Loucy (cell line): ENCODE data around the gene GNPTG.

Source experiments
- H2AFZ ChIP-seq: fragments of 200-600 bp; sonication (generic); 2 replicates; pipeline ENCODE4 v1.6.0; 2016; ENCODE audit warnings: antibody characterized with exemption, mild to moderate bottlenecking, low read length, moderate library complexity
- H3F3A ChIP-seq: fragments of 200-600 bp; 2 replicates; pipeline ENCODE4 v1.6.0; 2016; ENCODE audit warnings: antibody characterized with exemption, low read depth, mild to moderate bottlenecking
- H3K27me3 ChIP-seq: fragments of 200-600 bp; sonication (generic); 2 replicates; pipeline ENCODE4 v1.6.1; 2014; ENCODE audit warnings: low read length, mild to moderate bottlenecking; ENCODE audit not compliant: insufficient read depth, poor library complexity, severe bottlenecking
- H3K36me3 ChIP-seq: fragments of 200-600 bp; sonication (generic); 2 replicates; pipeline ENCODE4 v1.6.1; 2016; ENCODE audit warnings: low read length; ENCODE audit not compliant: insufficient read depth
- H3K4me1 ChIP-seq: fragments of 200-600 bp; sonication (generic); 2 replicates; pipeline ENCODE4 v1.5.1; 2014; ENCODE audit warnings: low read length, mild to moderate bottlenecking; ENCODE audit not compliant: insufficient read depth, poor library complexity, severe bottlenecking
- H3K4me2 ChIP-seq: fragments of 200-600 bp; sonication (generic); 2 replicates; pipeline ENCODE4 v1.6.0; 2014; ENCODE audit warnings: antibody characterized with exemption, low read length, low read depth, mild to moderate bottlenecking; ENCODE audit not compliant: poor library complexity, severe bottlenecking
- H3K4me3 ChIP-seq: fragments of 200-600 bp; sonication (generic); 2 replicates; pipeline ENCODE4 v1.5.1; 2014; ENCODE audit warnings: low read length, mild to moderate bottlenecking, mixed read lengths; ENCODE audit not compliant: poor library complexity, severe bottlenecking
- H3K79me2 ChIP-seq: fragments of 200-600 bp; sonication (generic); 2 replicates; pipeline ENCODE4 v1.6.1; 2014; ENCODE audit warnings: low read length; ENCODE audit not compliant: insufficient read depth
- H3K9ac ChIP-seq: fragments of 200-600 bp; sonication (generic); 2 replicates; pipeline ENCODE4 v1.6.0; 2014; ENCODE audit warnings: mild to moderate bottlenecking, low read depth, low read length, moderate library complexity; ENCODE audit not compliant: poor library complexity, severe bottlenecking
- H3K9me2 ChIP-seq: fragments of 200-600 bp; sonication (generic); replicated peaks from 2 replicates; pipeline ENCODE4 v1.6.1; 2016; ENCODE audit warnings: low read depth, low read length, mixed read lengths
- H3K9me3 ChIP-seq: fragments of 200-600 bp; sonication (generic); 2 replicates; pipeline ENCODE4 v1.6.1; 2014; ENCODE audit warnings: mild to moderate bottlenecking, antibody characterized with exemption, low read length, low read depth; ENCODE audit not compliant: insufficient read depth
- H4K20me1 ChIP-seq: fragments of 200-600 bp; sonication (generic); 2 replicates; pipeline ENCODE4 v1.6.0; 2014; ENCODE audit warnings: antibody characterized with exemption, low read length, mild to moderate bottlenecking; ENCODE audit not compliant: insufficient read depth, poor library complexity, severe bottlenecking
- CTCF ChIP-seq: fragments of 200-600 bp; sonication (generic); conservative IDR thresholded peaks from 2 replicates; pipeline ENCODE4 v1.5.1; 2014; ENCODE audit warnings: mild to moderate bottlenecking, antibody characterized with exemption, low read length
- EZH2phosphoT487 ChIP-seq: fragments of 200-600 bp; IDR thresholded peaks from 2 replicates; pipeline ENCODE4 v1.6.1; 2018; ENCODE audit warnings: antibody characterized with exemption, mild to moderate bottlenecking, moderate library complexity, borderline replicate concordance

GNPTG gene

GRCh38 chr16:1395444-1396031, 43.8 kb downstream of the GNPTG start:
- TF ChIP-seq EZH2phosphoT487 (no peak), CTCF (no peak)
- no peaks in the 10 kb centered on the region for H3K36me3 ChIP-seq
- H4K20me1 ChIP-seq, result no peaks in the 10 kb centered on the region
- H3K4me1 ChIP-seq, result no peaks in the 10 kb centered on the region
- H3K4me2 ChIP-seq, result no peak overlapping the region
- no peaks in the 10 kb centered on the region for H3K27me3 ChIP-seq
- no peak overlapping the region for H3K4me3 ChIP-seq
- H3F3A ChIP-seq, result no peaks in the 10 kb centered on the region
- no peaks in the 10 kb centered on the region for H3K9me3 ChIP-seq
- no peak overlapping the region for H3K9ac ChIP-seq
- no peak overlapping the region for H2AFZ ChIP-seq
- H3K9me2 ChIP-seq, result no peaks in the 10 kb centered on the region
- H3K79me2 ChIP-seq, result no peaks in the 10 kb centered on the region

- H3K36me3 ChIP-seq, result no peaks in the 10 kb centered on the region; the same call in 1 of the 2 replicates
- no peaks in the 10 kb centered on the region for H3K27me3 ChIP-seq
- H3F3A ChIP-seq, result no peaks in the 10 kb centered on the region
- no peak overlapping the region for H3K4me2 ChIP-seq
- no peaks in the 10 kb centered on the region for H4K20me1 ChIP-seq
- TF ChIP-seq EZH2phosphoT487 (no peak), CTCF (no peak)
- H2AFZ ChIP-seq, result no peak overlapping the region
- no peak overlapping the region for H3K9ac ChIP-seq
- H3K9me3 ChIP-seq, result no peaks in the 10 kb centered on the region
- no peaks in the 10 kb centered on the region for H3K79me2 ChIP-seq
- no peak overlapping the region for H3K4me3 ChIP-seq
- no peaks in the 10 kb centered on the region for H3K9me2 ChIP-seq
- H3K4me1 ChIP-seq, result no peaks in the 10 kb centered on the region
These were observed 46.0 kb downstream of the GNPTG start for GRCh38 chr16:1397779-1398178.

DNA sequence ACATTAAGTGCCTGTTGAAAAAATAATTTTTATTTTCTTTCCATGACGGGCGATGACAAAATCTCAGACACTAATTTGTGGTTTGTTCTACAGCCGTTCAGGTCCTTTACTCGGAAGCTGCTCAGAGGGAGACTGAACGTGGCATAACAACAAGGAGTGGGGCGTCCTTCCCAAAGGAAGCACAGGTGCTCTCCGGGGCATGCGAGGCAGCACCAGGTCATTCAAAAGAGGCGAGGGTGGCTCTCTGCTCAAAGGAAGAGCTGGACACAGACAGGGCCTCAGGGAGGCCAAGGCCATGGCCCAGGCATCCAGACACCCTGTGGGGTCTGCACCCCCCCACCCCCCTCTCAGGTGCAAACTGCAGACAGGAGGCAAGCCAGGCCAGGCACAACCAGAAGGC, 46.6 kb downstream of the GNPTG start:
- Histone ChIP-seq H3K4me1 (no peaks in the 10 kb centered on the region), H2AFZ (no peak overlapping the region), H3K4me3 (no peak overlapping the region), H3K36me3 (no peaks in the 10 kb centered on the region; the same call in 1 of the 2 replicates), H3K9me3 (no peaks in the 10 kb centered on the region), H3F3A (no peaks in the 10 kb centered on the region), H3K79me2 (no peaks in the 10 kb centered on the region), H3K9ac (no peak overlapping the region), H3K4me2 (no peak overlapping the region), H3K27me3 (no peaks in the 10 kb centered on the region), H4K20me1 (no peaks in the 10 kb centered on the region), H3K9me2 (no peaks in the 10 kb centered on the region)
- TF ChIP-seq CTCF, result no peak
